GM12878 (cell line): ENCODE data around the gene ZMAT3. TPM values are rescaled to one million over a fixed set of nuclear protein-coding genes. Genes with fewer than 3 reads are reported as not detected.

ENCODE experiments used
- ATAC-seq: fragments of 200-7000 bp; cut with Tn5 transposase; 3 replicates; pipeline ENCODE4 v1.9.1; 2020; ENCODE audit warnings: mild to moderate bottlenecking, moderate library complexity
- BruUV-seq: library from RNA; stranded (reverse); fragments of 400-500 nt; replicated peaks from 2 replicates; lab custom pipeline; 2021; lab: Mats Ljungman, UMichigan
- CTCF ChIA-PET: fragments of 300-600 bp; sonication (Branson Sonifier 250); formaldehyde crosslinking; extraction: SDS; loops from one replicate; lab custom pipeline; 2021; ENCODE audit warnings: inconsistent platforms; lab: Yijun Ruan, JAX
- POLR2A ChIA-PET: fragments of 350-600 bp; formaldehyde crosslinking; extraction: SDS; loops from one replicate; lab custom pipeline; 2021; ENCODE audit warnings: inconsistent platforms; lab: Charles Lee
- RAD21 ChIA-PET: fragments of 300-600 bp; sonication (Branson Sonifier 250); formaldehyde crosslinking; loops from one replicate; lab custom pipeline; 2023; ENCODE audit warnings: antibody characterized with exemption; ENCODE audit not compliant: unreplicated experiment; lab: Charles Lee
- SMC1A ChIA-PET: fragments of 300-600 bp; sonication (Branson Sonifier 250); formaldehyde crosslinking; loops from one replicate; lab custom pipeline; 2023; ENCODE audit not compliant: unreplicated experiment, uncharacterized antibody; lab: Charles Lee
- DNase-seq: peaks from one replicate; pipeline ENCODE4 v3.0.0-alpha.2; 2011; ENCODE audit warnings: low read depth, low spot score
- FAIRE-seq: peaks from 3 replicates; lab custom pipeline; 2011; peaks lifted over from hg19 to GRCh38; lab: Jason Lieb, UNC
- H2AFZ ChIP-seq: 2 replicates; pipeline ENCODE4 v1.6.0; 2011; ENCODE audit warnings: low read depth, low read length, control low read depth; ENCODE audit not compliant: control insufficient read depth
- H3K27ac ChIP-seq: 2 replicates; pipeline ENCODE4 v1.5.1; 2011; ENCODE audit warnings: control low read depth; ENCODE audit not compliant: control insufficient read depth, insufficient read depth
- H3K27me3 ChIP-seq, 2 experiments: replicated peaks in 1 of 2; 2 replicates each; pipeline versions ENCODE4 v1.6.0 to v1.6.1; 2011; ENCODE audit warnings: low read length in 1 of 2; ENCODE audit not compliant: control insufficient read depth in 2 of 2, insufficient read depth in 2 of 2
- H3K36me3 ChIP-seq, 2 experiments: 2 replicates each; pipeline ENCODE4 v1.5.1; 2011; ENCODE audit warnings: low read length in 1 of 2; ENCODE audit not compliant: control insufficient read depth in 2 of 2, insufficient read depth in 2 of 2
- H3K4me1 ChIP-seq: 2 replicates; pipeline ENCODE4 v1.6.1; 2011; ENCODE audit warnings: mild to moderate bottlenecking, low read length, moderate library complexity, mixed read lengths; ENCODE audit not compliant: control insufficient read depth, insufficient read depth
- H3K4me2 ChIP-seq: 2 replicates; pipeline ENCODE4 v1.6.0; 2011; ENCODE audit warnings: control low read depth; ENCODE audit not compliant: control insufficient read depth, insufficient read depth
- H3K4me3 ChIP-seq: fragments of 200-600 bp; sonication (generic); 2 replicates; pipeline ENCODE4 v1.5.1; 2016
- H3K79me2 ChIP-seq: 2 replicates; pipeline ENCODE4 v1.6.0; 2011; ENCODE audit warnings: low read length; ENCODE audit not compliant: control insufficient read depth, insufficient read depth
- H3K9ac ChIP-seq: 2 replicates; pipeline ENCODE4 v1.8.0; 2011; ENCODE audit warnings: low read length, control low read depth, mixed read lengths; ENCODE audit not compliant: control insufficient read depth, insufficient read depth
- H3K9me3 ChIP-seq: replicated peaks from 3 replicates; pipeline ENCODE4 v1.5.1; 2011; ENCODE audit warnings: mild to moderate bottlenecking, low read length; ENCODE audit not compliant: control insufficient read depth, insufficient read depth
- H4K20me1 ChIP-seq: 2 replicates; pipeline ENCODE4 v1.6.0; 2011; ENCODE audit not compliant: control insufficient read depth, insufficient read depth
- BMI1 ChIP-seq: fragments of 450-650 bp; IDR thresholded peaks from 2 replicates; pipeline ENCODE4 v1.6.1; 2016; ENCODE audit warnings: mild to moderate bottlenecking, moderate library complexity, borderline replicate concordance
- CHD1 ChIP-seq: IDR thresholded peaks from 2 replicates; pipeline ENCODE4 v1.6.1; 2012; ENCODE audit warnings: low read depth, low read length, improper control_type of control experiment
- DPF2 ChIP-seq: fragments of 450-650 bp; IDR thresholded peaks from 2 replicates; pipeline ENCODE4 v1.6.1; 2017; ENCODE audit warnings: mild to moderate bottlenecking
- E2F8 ChIP-seq: fragments of 450-650 bp; IDR thresholded peaks from 2 replicates; pipeline ENCODE4 v1.6.1; 2018; ENCODE audit warnings: mild to moderate bottlenecking, low read depth, moderate library complexity; ENCODE audit not compliant: partially characterized antibody
- RFX5 ChIP-seq: IDR thresholded peaks from 2 replicates; pipeline ENCODE4 v1.6.1; 2011; ENCODE audit warnings: low read depth, low read length, improper control_type of control experiment
- SUZ12 ChIP-seq: fragments of 200-600 bp; sonication (generic); IDR thresholded peaks from one replicate; pipeline ENCODE4 v1.6.1; 2018; ENCODE audit warnings: antibody characterized with exemption, mild to moderate bottlenecking; ENCODE audit not compliant: unreplicated experiment
- TAF1 ChIP-seq: IDR thresholded peaks from 2 replicates; pipeline ENCODE4 v1.6.1; 2011; ENCODE audit warnings: mild to moderate bottlenecking, low read depth, low read length, borderline replicate concordance
- TARDBP ChIP-seq: IDR thresholded peaks from 2 replicates; pipeline ENCODE4 v1.6.1; 2016; ENCODE audit warnings: borderline replicate concordance
- WGBS: methylation state at CpG from one replicate; pipeline ENCODE4 v1.1.6; 2016; ENCODE audit warnings: low lambda C conversion rate; ENCODE audit not compliant: insufficient replicate concordance, insufficient coverage; ENCODE audit errors: missing lambda C conversion rate; 5-methylcytosine and 5-hydroxymethylcytosine counted together
- in situ Hi-C: fragments of 300-500 bp; cut with MboI; formaldehyde crosslinking; loops from 9 replicates; pipeline ENCODE4 v1.14.3; 2018; ENCODE audit warnings: mixed read lengths
- intact Hi-C: fragments of 100-400 bp; cut with micrococcal nuclease; formaldehyde crosslinking; loops from one replicate; pipeline ENCODE4 v1.14.2; 2022; ENCODE audit not compliant: unreplicated experiment
- polyA plus RNA-seq, 11 experiments: library from polyadenylated mRNA; depleted of rRNA in 4 of 11; unstranded in 6 of 11; stranded (reverse) in 5 of 11; fragments of >200 nt; fragmentation: Nextera tagmentation in 4 of 11; fragmentation: Illumina TruSeq in 1 of 11; extraction: Ambion mirVana in 4 of 11; extraction: Trizol in 1 of 11; gene quantifications; 1 replicate in 1 of 11; 2 replicates in 10 of 11; pipeline versions ENCODE4 v1.2.1 to v1.2.3, GENCODE V29; 2011 to 2016; ENCODE audit warnings: inconsistent platforms in 2 of 11, missing spikeins in 2 of 11, low read depth in 1 of 11
- total RNA-seq, 4 experiments: library from RNA; depleted of rRNA in 3 of 4; stranded (reverse); fragments of >200 nt in 3 of 4; fragmentation: Illumina TruSeq in 1 of 4; extraction: Trizol in 1 of 4; gene quantifications; 2 replicates each; pipeline versions ENCODE4 v1.2.1 to v1.2.3, GENCODE V29; 2013 to 2021

Gene ZMAT3
- total and polyA plus RNA-seq, 10 of the 15 experiments (the other 5 are each of a cell fraction or from before 2014, with no cell fraction given): 6.2 to 55.9 (median 25.8) TPM

GRCh38 chr3:178975320-178975719 lies 96.3 kb downstream of the ZMAT3 start:
- ATAC-seq (no peak), FAIRE-seq (no peak), DNase-seq (no peak)
- Histone ChIP-seq H3K4me3 (no peak overlapping the region), H2AFZ (no peak overlapping the region), H4K20me1 (no peaks in the 10 kb centered on the region), H3K9me3 (peaks cover 5% of the 10 kb centered on the region; the same call in 1 of the 3 replicates), H3K27me3 (no peaks in the 10 kb centered on the region), H3K9ac (no peak overlapping the region), H3K36me3 (no peaks in the 10 kb centered on the region), H3K4me2 (no peak overlapping the region), H3K27ac (no peak overlapping the region), H3K4me1 (no peaks in the 10 kb centered on the region)
- ChIA-PET POLR2A (no interaction called here), CTCF (no interaction called here), RAD21 (no interaction called here), SMC1A (interaction anchor here (1.0 kb wide), 2 partner anchors 8 to 11 kb away, joined by 3 to 5 read pairs; no protein-coding TSS in a partner anchor)
- no TSS peak for BruUV-seq
- 54% methylated on average over 2 of the region's 2 CpGs for WGBS
- in situ Hi-C loops: no loop called here
- intact Hi-C loops: no loop called here
- no peak for TF ChIP-seq BMI1
- TF ChIP-seq, all 136 proteins: peak for 0
- no peaks in the 10 kb centered on the region for H3K79me2 ChIP-seq

GRCh38 chr3:178971614-178972013 lies 100.0 kb downstream of the ZMAT3 start:
- Histone ChIP-seq H2AFZ (no peak overlapping the region), H3K27ac (no peak overlapping the region), H3K36me3 (no peaks in the 10 kb centered on the region), H3K4me2 (no peak overlapping the region), H3K9me3 (peaks cover 5% of the 10 kb centered on the region; the same call in 1 of the 3 replicates), H3K9ac (no peak overlapping the region), H3K4me3 (no peak overlapping the region), H3K4me1 (peaks cover 32% of the 10 kb centered on the region), H4K20me1 (no peaks in the 10 kb centered on the region), H3K79me2 (no peaks in the 10 kb centered on the region), H3K27me3 (no peaks in the 10 kb centered on the region)
- DNase-seq (no peak), FAIRE-seq (peak; percentile 23), ATAC-seq (no peak)
- in situ Hi-C loops: no loop called here
- ChIA-PET POLR2A (no interaction called here), SMC1A (no interaction called here), CTCF (no interaction called here), RAD21 (no interaction called here)
- intact Hi-C loops: no loop called here
- BruUV-seq: no TSS peak
- no peak for TF ChIP-seq RFX5
- no peak for TF ChIP-seq TARDBP
- no peak for TF ChIP-seq E2F8
- no peak for TF ChIP-seq TAF1
- TF ChIP-seq DPF2: no peak
- TF ChIP-seq CHD1: no peak
- TF ChIP-seq SUZ12: no peak
- 62% methylated on average over 1 of the region's 1 CpG for WGBS
